GM12873 (cell line): ENCODE results near the gene LEUTX.

Experiments
- TF ChIP-seq, protein P1 (sequence below): IDR thresholded peaks from 2 replicates; pipeline ENCODE4 v1.5.1; 2012; ENCODE audit warnings: low read depth, mild to moderate bottlenecking, moderate library complexity, low read length, control low read depth; ENCODE audit not compliant: insufficient read depth; ENCODE audit errors: missing control alignments

LEUTX gene, protein sequence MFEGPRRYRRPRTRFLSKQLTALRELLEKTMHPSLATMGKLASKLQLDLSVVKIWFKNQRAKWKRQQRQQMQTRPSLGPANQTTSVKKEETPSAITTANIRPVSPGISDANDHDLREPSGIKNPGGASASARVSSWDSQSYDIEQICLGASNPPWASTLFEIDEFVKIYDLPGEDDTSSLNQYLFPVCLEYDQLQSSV

DNA sequence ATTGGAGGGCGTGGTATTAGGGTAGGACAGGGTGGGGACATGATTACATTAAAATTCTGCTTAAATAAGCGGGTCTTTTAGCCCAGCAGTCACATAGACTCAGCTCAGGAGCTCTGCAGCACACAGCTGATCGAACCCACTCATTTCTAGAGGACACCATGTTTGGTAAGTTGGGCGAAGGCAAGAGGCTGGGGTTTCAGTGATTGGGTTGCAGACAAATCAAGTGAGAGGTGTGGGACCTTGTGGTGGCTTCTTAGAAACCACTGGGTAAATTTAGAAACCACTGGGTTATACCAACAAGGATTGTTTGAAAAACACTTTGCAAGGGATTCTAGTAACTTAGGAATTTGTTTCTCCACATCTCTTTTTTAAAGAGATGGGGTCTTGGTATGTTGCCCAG is at the start of gene LEUTX:
Gene LEUTX (plus strand): TSS at position 92 of the 400 bp plus-strand sequence. CDS start 67 bp downstream, at position 159.
- TF ChIP-seq, protein P1, sequence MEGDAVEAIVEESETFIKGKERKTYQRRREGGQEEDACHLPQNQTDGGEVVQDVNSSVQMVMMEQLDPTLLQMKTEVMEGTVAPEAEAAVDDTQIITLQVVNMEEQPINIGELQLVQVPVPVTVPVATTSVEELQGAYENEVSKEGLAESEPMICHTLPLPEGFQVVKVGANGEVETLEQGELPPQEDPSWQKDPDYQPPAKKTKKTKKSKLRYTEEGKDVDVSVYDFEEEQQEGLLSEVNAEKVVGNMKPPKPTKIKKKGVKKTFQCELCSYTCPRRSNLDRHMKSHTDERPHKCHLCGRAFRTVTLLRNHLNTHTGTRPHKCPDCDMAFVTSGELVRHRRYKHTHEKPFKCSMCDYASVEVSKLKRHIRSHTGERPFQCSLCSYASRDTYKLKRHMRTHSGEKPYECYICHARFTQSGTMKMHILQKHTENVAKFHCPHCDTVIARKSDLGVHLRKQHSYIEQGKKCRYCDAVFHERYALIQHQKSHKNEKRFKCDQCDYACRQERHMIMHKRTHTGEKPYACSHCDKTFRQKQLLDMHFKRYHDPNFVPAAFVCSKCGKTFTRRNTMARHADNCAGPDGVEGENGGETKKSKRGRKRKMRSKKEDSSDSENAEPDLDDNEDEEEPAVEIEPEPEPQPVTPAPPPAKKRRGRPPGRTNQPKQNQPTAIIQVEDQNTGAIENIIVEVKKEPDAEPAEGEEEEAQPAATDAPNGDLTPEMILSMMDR, result no peak

DNA sequence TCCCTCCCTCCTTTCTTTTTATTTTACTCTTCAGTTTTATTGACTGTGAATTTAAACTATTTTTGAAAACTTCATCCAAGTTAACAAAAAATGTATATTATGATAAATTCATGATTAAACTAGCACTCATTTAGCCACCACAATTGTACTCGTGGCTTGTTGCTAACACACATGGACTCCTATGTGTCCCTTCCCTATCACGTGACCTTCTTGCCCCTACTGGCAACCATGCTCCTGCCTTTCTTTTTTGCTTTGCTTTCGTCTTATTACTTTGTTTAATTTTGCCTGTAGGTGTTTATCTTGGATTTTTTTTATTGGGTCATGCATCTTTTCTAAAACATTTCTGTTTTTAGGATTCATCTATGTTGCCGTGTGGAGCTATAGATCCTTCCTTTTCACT is 49.1 kb upstream of the LEUTX start:
- TF ChIP-seq, protein P1, result no peak

DNA sequence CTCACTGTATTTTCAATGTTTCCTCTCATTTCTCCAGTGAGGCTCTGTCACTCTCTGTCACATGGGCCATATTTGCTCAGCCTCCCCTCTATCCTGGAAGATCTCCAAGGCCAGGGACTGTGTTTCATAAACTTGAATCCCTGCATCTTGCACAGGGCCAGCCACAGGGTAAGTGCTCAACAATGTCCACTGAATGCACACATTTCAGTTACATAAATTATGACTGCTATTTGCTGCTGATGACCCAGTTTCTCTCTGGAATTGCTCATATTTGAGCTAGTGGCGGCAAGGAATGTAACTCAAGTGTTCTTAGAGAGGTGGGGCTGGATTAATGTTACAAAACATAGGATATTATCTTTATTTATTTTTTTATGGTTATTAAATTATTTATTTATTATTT is 47.0 kb upstream of the LEUTX start:
- TF ChIP-seq, protein P1, result no peak

DNA sequence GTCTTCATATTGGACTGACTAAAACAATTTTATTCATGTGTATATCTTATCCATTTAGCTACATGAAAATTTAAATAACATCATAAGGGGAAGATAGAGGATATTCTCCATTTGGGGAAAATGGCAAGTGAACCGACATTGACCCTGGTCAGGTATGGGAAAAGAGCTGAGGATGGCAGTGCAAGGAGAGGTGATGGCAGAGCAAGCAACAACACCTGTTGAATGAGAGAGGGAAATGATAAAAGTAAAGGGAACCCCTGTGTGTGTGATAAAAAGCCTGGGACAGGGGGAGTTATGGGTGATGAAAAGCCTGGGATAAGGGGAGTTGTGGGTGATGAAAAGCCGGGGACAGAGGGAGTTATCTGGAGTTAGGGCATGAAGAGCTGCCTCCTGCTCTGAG is 44.8 kb upstream of the LEUTX start:
- TF ChIP-seq, protein P1, result no peak

DNA sequence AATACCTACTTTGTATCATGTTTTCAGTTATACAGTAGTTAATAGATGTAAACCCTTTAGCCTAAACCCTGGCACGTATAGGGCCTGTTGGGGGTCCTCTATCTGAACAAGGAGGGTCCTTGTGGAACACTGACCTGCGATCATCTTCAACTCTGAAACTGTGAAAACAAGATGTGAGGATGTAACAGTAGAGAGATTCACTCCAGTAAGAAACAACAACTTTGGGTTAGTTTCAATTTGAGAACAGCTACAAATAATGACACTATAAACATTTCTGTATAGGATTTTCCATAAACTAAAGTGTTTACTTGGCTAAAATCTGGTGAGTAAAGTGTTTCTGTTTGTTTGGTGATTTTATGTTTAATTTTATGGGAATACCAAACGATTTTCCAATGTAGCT is 43.0 kb upstream of the LEUTX start:
- TF ChIP-seq, protein P1, result no peak

DNA sequence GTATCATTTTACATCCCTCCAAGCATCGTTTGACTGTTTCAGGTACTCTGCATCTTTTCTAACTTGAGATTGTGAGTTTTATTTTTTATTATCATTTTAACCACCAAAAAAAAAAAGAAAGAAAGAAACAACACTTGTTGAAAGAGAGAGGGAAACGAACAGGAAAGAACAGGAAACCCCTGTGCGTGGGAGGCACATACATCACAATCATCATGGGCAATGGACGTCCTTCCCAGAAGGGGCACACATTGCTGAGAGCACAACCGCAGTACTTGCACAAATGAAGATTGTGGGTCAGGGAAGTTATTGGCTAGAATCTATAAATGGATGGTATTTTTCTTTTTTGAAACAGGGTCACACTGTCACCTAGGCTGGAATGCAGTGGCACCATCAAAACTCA is 42.6 kb upstream of the LEUTX start:
- TF ChIP-seq, protein P1, result no peak

DNA sequence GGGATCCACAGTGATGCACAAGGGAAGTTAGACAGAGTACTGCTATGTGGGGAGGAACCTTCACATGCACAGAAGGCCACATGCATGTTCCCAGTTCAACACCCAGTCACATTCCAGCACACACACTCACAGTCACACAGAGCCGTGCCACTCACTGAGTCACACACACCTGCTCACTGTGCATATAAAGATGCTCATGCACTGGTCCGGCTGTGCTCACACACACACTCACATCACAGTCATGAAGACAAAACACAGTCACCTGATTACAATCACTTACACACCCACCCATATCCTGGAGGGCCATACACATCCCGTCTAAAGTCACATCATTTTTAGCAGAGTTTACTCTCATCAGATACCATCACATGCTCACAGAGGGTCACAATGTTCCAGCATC is 41.3 kb upstream of the LEUTX start:
- TF ChIP-seq, protein P1, result no peak
